NB4 (cell line): ENCODE data around the gene XIST.
"Not testable (repeated sequence)": the region's sequence is repeated elsewhere in the genome, so short reads cannot be mapped to it uniquely, and the experiment has no call there.

ENCODE experiments used
- CTCF ChIP-seq: IDR thresholded peaks from one replicate; pipeline ENCODE4 v1.5.1; 2012; ENCODE audit warnings: low read depth, low read length
- MAX ChIP-seq: IDR thresholded peaks from 2 replicates; pipeline ENCODE4 v1.6.1; 2011; ENCODE audit warnings: low read depth, low read length
- MYC ChIP-seq: IDR thresholded peaks from 2 replicates; pipeline ENCODE4 v1.6.1; 2011; ENCODE audit warnings: low read depth, low read length
- POLR2A ChIP-seq: IDR thresholded peaks from 2 replicates; pipeline ENCODE4 v1.6.1; 2011; ENCODE audit warnings: mild to moderate bottlenecking; ENCODE audit not compliant: insufficient read length; ENCODE audit errors: extremely low read depth

- not testable (repeated sequence) for TF ChIP-seq CTCF, MYC, POLR2A, MAX
Measured at GRCh38 chrX:73819864-73820558, 32.5 kb downstream of the XIST start.
